ENCODE measurements around the gene PLEKHA7.

The PLEKHA7 gene

DNA sequence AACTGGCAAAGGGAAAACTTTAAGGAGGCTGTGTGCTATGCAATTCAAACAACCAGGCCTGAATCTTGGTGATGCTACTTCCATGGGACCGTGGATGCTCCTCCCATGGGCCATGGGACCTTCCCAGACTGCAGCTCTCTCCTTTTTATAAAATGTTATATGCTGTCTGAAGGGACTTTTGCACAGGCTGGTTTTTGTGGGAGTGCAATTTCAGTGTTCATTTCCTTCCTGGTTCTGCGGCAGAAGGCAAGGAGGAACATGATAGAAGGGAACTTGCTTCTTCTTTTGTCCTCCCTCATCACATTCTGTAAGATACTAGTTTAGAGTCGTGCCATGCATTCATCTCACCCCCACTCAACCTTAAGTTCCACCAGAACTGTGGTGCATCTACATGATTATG lies 206.9 kb downstream of the PLEKHA7 start:
- H3K4me3 ChIP-seq (replicated peaks in 1 of 2; ENCODE audit: low read depth in 2 of 2, low read length in 2 of 2) = no peak overlapping the region
- TF ChIP-seq, protein P1, sequence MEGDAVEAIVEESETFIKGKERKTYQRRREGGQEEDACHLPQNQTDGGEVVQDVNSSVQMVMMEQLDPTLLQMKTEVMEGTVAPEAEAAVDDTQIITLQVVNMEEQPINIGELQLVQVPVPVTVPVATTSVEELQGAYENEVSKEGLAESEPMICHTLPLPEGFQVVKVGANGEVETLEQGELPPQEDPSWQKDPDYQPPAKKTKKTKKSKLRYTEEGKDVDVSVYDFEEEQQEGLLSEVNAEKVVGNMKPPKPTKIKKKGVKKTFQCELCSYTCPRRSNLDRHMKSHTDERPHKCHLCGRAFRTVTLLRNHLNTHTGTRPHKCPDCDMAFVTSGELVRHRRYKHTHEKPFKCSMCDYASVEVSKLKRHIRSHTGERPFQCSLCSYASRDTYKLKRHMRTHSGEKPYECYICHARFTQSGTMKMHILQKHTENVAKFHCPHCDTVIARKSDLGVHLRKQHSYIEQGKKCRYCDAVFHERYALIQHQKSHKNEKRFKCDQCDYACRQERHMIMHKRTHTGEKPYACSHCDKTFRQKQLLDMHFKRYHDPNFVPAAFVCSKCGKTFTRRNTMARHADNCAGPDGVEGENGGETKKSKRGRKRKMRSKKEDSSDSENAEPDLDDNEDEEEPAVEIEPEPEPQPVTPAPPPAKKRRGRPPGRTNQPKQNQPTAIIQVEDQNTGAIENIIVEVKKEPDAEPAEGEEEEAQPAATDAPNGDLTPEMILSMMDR (IDR thresholded peaks at IDR 0.05; ENCODE audit: low read depth, low read length) = no peak

DNA sequence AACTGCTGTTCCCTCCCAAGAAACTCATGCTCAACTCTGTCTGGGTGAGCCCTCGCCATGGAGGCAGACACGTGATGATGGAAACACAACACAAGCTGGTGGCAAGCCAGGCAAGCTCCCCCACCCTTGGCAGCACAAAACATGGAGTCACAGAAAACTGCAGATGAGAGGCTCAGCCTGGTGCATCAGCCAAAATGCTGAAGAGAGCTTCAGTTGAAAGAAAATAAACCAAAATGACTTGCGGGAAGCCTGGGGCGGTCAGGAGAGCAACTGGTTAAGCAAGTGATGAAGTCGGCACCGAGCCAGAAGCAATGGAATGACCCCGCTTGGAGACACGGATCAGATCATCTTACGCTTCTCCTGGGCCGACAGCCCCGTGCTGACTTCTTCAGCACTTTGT lies 207.4 kb downstream of the PLEKHA7 start:
- DNase-seq (ENCODE audit: low read depth in 2 of 2) = peak in 1 of 2 donors; percentile 59
- TF ChIP-seq, protein P1 (IDR thresholded peaks at IDR 0.05; ENCODE audit: low read depth, low read length) = no peak
- H3K4me3 ChIP-seq (replicated peaks in 1 of 2; ENCODE audit: low read depth in 2 of 2, low read length in 2 of 2) = no peak overlapping the region

More for the DNA sequence above, 206.9 kb downstream of the PLEKHA7 start:
- no peak for DNase-seq (ENCODE audit: low read depth in 2 of 2)

DNA sequence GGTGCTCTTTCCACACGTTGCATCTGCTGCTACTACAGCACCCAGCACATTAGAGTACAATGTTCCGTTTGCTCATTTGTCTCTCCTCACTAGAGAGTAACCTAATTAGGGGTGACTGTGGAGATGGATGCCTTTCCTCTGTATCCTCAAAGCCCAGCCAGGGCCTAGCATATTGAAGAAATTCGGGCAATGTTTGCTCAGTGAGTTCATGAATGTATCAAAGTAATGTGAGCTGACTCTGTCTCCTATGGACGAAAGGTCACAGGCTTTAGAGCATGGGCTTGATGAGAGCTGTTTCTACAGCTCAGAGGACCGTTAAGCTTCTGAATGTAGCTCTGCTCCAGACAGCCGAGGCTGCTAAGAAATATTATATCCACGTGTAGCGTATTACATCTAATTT lies 208.3 kb downstream of the PLEKHA7 start:
- no peak overlapping the region for H3K4me3 ChIP-seq (replicated peaks in 1 of 2; ENCODE audit: low read depth in 2 of 2, low read length in 2 of 2)
- TF ChIP-seq, protein P1 (IDR thresholded peaks at IDR 0.05; ENCODE audit: low read depth, low read length) = no peak
- DNase-seq (ENCODE audit: low read depth in 2 of 2) = no peak

- peak; percentile 80 to 96 for DNase-seq (ENCODE audit: low read depth in 2 of 2)
- H3K4me3 ChIP-seq (replicated peaks in 1 of 2; ENCODE audit: low read depth in 2 of 2, low read length in 2 of 2) = no peak overlapping the region
- TF ChIP-seq, protein P1 (IDR thresholded peaks at IDR 0.05; ENCODE audit: low read depth, low read length) = no peak
These were observed 209.9 kb downstream of the PLEKHA7 start for GRCh38 chr11:16804104-16804947.

- no peak overlapping the region for H3K4me3 ChIP-seq (replicated peaks in 1 of 2; ENCODE audit: low read depth in 2 of 2, low read length in 2 of 2)
- TF ChIP-seq, protein P1 (IDR thresholded peaks at IDR 0.05; ENCODE audit: low read depth, low read length) = no peak
- DNase-seq (ENCODE audit: low read depth in 2 of 2) = no peak
These were observed 212.8 kb downstream of the PLEKHA7 start for GRCh38 chr11:16801288-16801980.

DNA sequence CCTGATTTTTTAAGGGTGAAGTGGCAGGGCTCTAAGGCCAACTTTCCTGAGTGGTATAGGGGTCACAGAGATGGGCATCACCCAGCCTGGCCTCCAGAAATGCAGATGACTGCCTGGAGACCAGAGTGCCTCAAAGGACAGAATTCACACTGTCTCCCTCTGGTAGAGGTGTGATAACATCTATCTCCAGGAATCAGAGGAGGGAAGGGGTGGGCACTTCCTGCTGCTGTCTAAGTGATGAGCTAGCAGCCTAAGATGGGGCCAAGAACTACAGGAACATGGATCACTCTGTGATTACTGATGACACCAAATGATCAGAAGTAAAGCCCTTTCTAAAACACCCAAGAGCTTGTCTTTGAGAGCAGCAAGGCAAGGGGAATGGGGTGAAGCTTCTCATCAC lies 213.8 kb downstream of the PLEKHA7 start:
- no peak for DNase-seq (ENCODE audit: low read depth in 2 of 2)

More for the DNA sequence above, 213.8 kb downstream of the PLEKHA7 start:
- no peak overlapping the region for H3K4me3 ChIP-seq (replicated peaks in 1 of 2; ENCODE audit: low read depth in 2 of 2, low read length in 2 of 2)
- TF ChIP-seq, protein P1 (IDR thresholded peaks at IDR 0.05; ENCODE audit: low read depth, low read length) = no peak
